Mesenchymal stem cell (in vitro differentiated cells and primary cell): ENCODE data around the gene CTBP2.

Experiments
- DNase-seq: peaks from one replicate; pipeline ENCODE4 v3.0.0-alpha.2; 2013
- H2AFZ ChIP-seq: one replicate; pipeline ENCODE4 v1.6.1; 2013; ENCODE audit warnings: low read depth, mild to moderate bottlenecking, control low read depth, inconsistent platforms, low read length, moderate library complexity
- H2AK5ac ChIP-seq: 2 replicates; pipeline ENCODE4 v1.6.1; 2013; ENCODE audit warnings: low read length, moderate library complexity, mild to moderate bottlenecking, inconsistent platforms; ENCODE audit not compliant: severe bottlenecking
- H2BK120ac ChIP-seq: one replicate; pipeline ENCODE4 v1.6.1; 2013; ENCODE audit warnings: low read depth, mild to moderate bottlenecking, inconsistent platforms, low read length, moderate library complexity
- H2BK12ac ChIP-seq, 2 experiments: one replicate each; pipeline ENCODE4 v1.6.1; 2013; ENCODE audit warnings: inconsistent platforms in 2 of 2, low read length in 2 of 2, mild to moderate bottlenecking in 2 of 2, moderate library complexity in 2 of 2, control low read depth in 1 of 2
- H2BK15ac ChIP-seq: one replicate; pipeline ENCODE4 v1.6.1; 2013; ENCODE audit warnings: mild to moderate bottlenecking, low read depth, inconsistent platforms; ENCODE audit not compliant: poor library complexity, severe bottlenecking
- H2BK5ac ChIP-seq: 2 replicates; pipeline ENCODE4 v1.6.1; 2013; ENCODE audit warnings: low read depth, mild to moderate bottlenecking, low read length, control low read depth, inconsistent platforms; ENCODE audit not compliant: poor library complexity, severe bottlenecking
- H3K14ac ChIP-seq, 2 experiments: one replicate each; pipeline ENCODE4 v1.6.1; 2013; ENCODE audit warnings: inconsistent platforms in 2 of 2, low read length in 2 of 2, control low read depth in 1 of 2, mild to moderate bottlenecking in 1 of 2, moderate library complexity in 1 of 2
- H3K18ac ChIP-seq, 2 experiments: one replicate each; pipeline ENCODE4 v1.6.1; 2013; ENCODE audit warnings: inconsistent platforms in 2 of 2, low read length in 2 of 2, control low read depth in 1 of 2, low read depth in 1 of 2, mild to moderate bottlenecking in 1 of 2
- H3K23ac ChIP-seq, 2 experiments: one replicate each; pipeline ENCODE4 v1.6.1; 2013; ENCODE audit warnings: inconsistent platforms in 2 of 2, low read length in 2 of 2, mild to moderate bottlenecking in 2 of 2, moderate library complexity in 2 of 2, control low read depth in 1 of 2
- H3K27ac ChIP-seq: 2 replicates; pipeline ENCODE4 v1.5.1; 2013; ENCODE audit warnings: mild to moderate bottlenecking, moderate library complexity, low read length, control low read depth, inconsistent platforms; ENCODE audit not compliant: poor library complexity, severe bottlenecking
- H3K27me3 ChIP-seq, 2 experiments: 2 replicates each; pipeline versions ENCODE4 v1.6.1 to v1.7.0; 2013; ENCODE audit warnings: low read length in 2 of 2, mild to moderate bottlenecking in 2 of 2, moderate library complexity in 2 of 2, control low read depth in 1 of 2, inconsistent platforms in 1 of 2; ENCODE audit not compliant: control insufficient read depth in 1 of 2, insufficient read depth in 1 of 2
- H3K36me3 ChIP-seq, 2 experiments: 2 replicates each; pipeline versions ENCODE4 v1.6.1 to v1.7.0; 2013; ENCODE audit warnings: low read length in 2 of 2, control low read depth in 1 of 2, inconsistent platforms in 1 of 2, low read depth in 1 of 2, mild to moderate bottlenecking in 1 of 2; ENCODE audit not compliant: insufficient read depth in 2 of 2, control insufficient read depth in 1 of 2
- H3K4ac ChIP-seq, 2 experiments: one replicate each; pipeline ENCODE4 v1.6.1; 2013; ENCODE audit warnings: inconsistent platforms in 2 of 2, low read length in 2 of 2, mild to moderate bottlenecking in 2 of 2, moderate library complexity in 2 of 2, control low read depth in 1 of 2, low read depth in 1 of 2
- H3K4me1 ChIP-seq: 2 replicates; pipeline ENCODE4 v1.6.1; 2013; ENCODE audit warnings: low read depth, low read length, control low read depth; ENCODE audit not compliant: control insufficient read depth, insufficient read depth
- H3K4me2 ChIP-seq: 2 replicates; pipeline ENCODE4 v1.6.1; 2013; ENCODE audit warnings: low read length, mild to moderate bottlenecking, inconsistent platforms; ENCODE audit not compliant: poor library complexity, severe bottlenecking
- H3K4me3 ChIP-seq, 2 experiments: 2 replicates each; pipeline versions ENCODE4 v1.5.1 to v1.7.0; 2013; ENCODE audit warnings: low read length in 2 of 2, mild to moderate bottlenecking in 2 of 2, control low read depth in 1 of 2, low read depth in 1 of 2; ENCODE audit not compliant: insufficient read depth in 1 of 2
- H3K79me1 ChIP-seq: replicated peaks from 2 replicates; pipeline ENCODE4 v1.6.1; 2013; ENCODE audit warnings: mild to moderate bottlenecking, control low read depth, low read length, inconsistent platforms; ENCODE audit not compliant: poor library complexity, severe bottlenecking
- H3K9ac ChIP-seq: 2 replicates; pipeline ENCODE4 v1.7.0; 2013; ENCODE audit warnings: mild to moderate bottlenecking, low read length, moderate library complexity
- H3K9me3 ChIP-seq: 2 replicates; pipeline ENCODE4 v1.7.0; 2013; ENCODE audit warnings: mild to moderate bottlenecking, low read length; ENCODE audit not compliant: control insufficient read depth
- H4K8ac ChIP-seq: one replicate; pipeline ENCODE4 v1.6.1; 2013; ENCODE audit warnings: inconsistent platforms, mild to moderate bottlenecking, low read length, moderate library complexity
- H4K91ac ChIP-seq: one replicate; pipeline ENCODE4 v1.6.1; 2013; ENCODE audit warnings: mild to moderate bottlenecking, low read length, inconsistent platforms
- WGBS: methylation state at CpG from one replicate; pipeline ENCODE4 v1.1.7; 2013; ENCODE audit warnings: mixed read lengths; 5-methylcytosine and 5-hydroxymethylcytosine counted together

CTBP2 gene

GRCh38 chr10:125002423-125003145, 157.8 kb downstream of the CTBP2 start:
- H3K9me3 ChIP-seq = no peaks in the 10 kb centered on the region
- no peak overlapping the region for H3K4me3 ChIP-seq
- WGBS = 97% methylated on average over 28 of the region's 28 CpGs
- H3K4ac ChIP-seq = no peak overlapping the region
- H2BK12ac ChIP-seq = no peak overlapping the region
- no peak overlapping the region for H4K91ac ChIP-seq
- no peak overlapping the region for H2AFZ ChIP-seq
- H3K4me2 ChIP-seq = no peak overlapping the region
- peaks cover 53 to 95% of the 10 kb centered on the region in 2 experiments for H3K36me3 ChIP-seq
- no peaks in the 10 kb centered on the region for H3K27me3 ChIP-seq
- H2BK15ac ChIP-seq = no peak overlapping the region
- no peak overlapping the region for H3K14ac ChIP-seq
- no peak overlapping the region for H2BK120ac ChIP-seq
- peaks cover 83% of the 10 kb centered on the region for H3K79me1 ChIP-seq
- H3K18ac ChIP-seq = no peak overlapping the region
- H2AK5ac ChIP-seq = no peak overlapping the region
- H3K9ac ChIP-seq = no peak overlapping the region
- H3K27ac ChIP-seq = no peak overlapping the region
- no peak overlapping the region for H4K8ac ChIP-seq
- H3K23ac ChIP-seq = no peak overlapping the region
- no peak overlapping the region for H2BK5ac ChIP-seq
- H3K4me1 ChIP-seq = peaks cover 2% of the 10 kb centered on the region
- DNase-seq = no peak

- Histone ChIP-seq H2BK5ac (no peak overlapping the region), H3K4me2 (no peak overlapping the region), H3K23ac (no peak overlapping the region), H3K4me1 (peaks cover 2% of the 10 kb centered on the region), H3K18ac (no peak overlapping the region), H3K9me3 (no peaks in the 10 kb centered on the region), H3K9ac (no peak overlapping the region), H2AFZ (no peak overlapping the region), H3K4me3 (no peak overlapping the region), H3K27ac (no peak overlapping the region), H2BK12ac (no peak overlapping the region), H4K91ac (no peak overlapping the region), H3K79me1 (peaks cover 83% of the 10 kb centered on the region), H3K27me3 (no peaks in the 10 kb centered on the region), H3K4ac (no peak overlapping the region), H3K14ac (no peak overlapping the region), H2BK15ac (no peak overlapping the region), H4K8ac (no peak overlapping the region), H2AK5ac (no peak overlapping the region), H3K36me3 (peaks cover 59 to 96% of the 10 kb centered on the region in 2 experiments), H2BK120ac (no peak overlapping the region)
- no peak for DNase-seq
- WGBS = 89% methylated on average over 12 of the region's 12 CpGs
Measured at GRCh38 chr10:125002047-125002422, 158.3 kb downstream of the CTBP2 start.

GRCh38 chr10:125001313-125002046, 158.9 kb downstream of the CTBP2 start:
- H3K14ac ChIP-seq = no peak overlapping the region
- H2BK15ac ChIP-seq = no peak overlapping the region
- H3K36me3 ChIP-seq = peaks cover 64 to 97% of the 10 kb centered on the region in 2 experiments
- no peak overlapping the region for H2BK5ac ChIP-seq
- H3K9me3 ChIP-seq = no peaks in the 10 kb centered on the region
- no peaks in the 10 kb centered on the region for H3K27me3 ChIP-seq
- H3K4me2 ChIP-seq = no peak overlapping the region
- H2AK5ac ChIP-seq = no peak overlapping the region
- DNase-seq = no peak
- no peak overlapping the region for H3K27ac ChIP-seq
- H3K4me3 ChIP-seq = no peak overlapping the region
- H3K79me1 ChIP-seq = peaks cover 83% of the 10 kb centered on the region
- H3K4ac ChIP-seq = no peak overlapping the region
- no peaks in the 10 kb centered on the region for H3K4me1 ChIP-seq
- H3K18ac ChIP-seq = no peak overlapping the region
- H2BK120ac ChIP-seq = no peak overlapping the region
- H3K23ac ChIP-seq = no peak overlapping the region
- H2AFZ ChIP-seq = no peak overlapping the region
- no peak overlapping the region for H2BK12ac ChIP-seq
- H3K9ac ChIP-seq = no peak overlapping the region
- no peak overlapping the region for H4K8ac ChIP-seq
- no peak overlapping the region for H4K91ac ChIP-seq
- WGBS = 89% methylated on average over 21 of the region's 21 CpGs
